COLO829 (cell line): ENCODE results near the gene ZNF544.
A peak's percentile ranks its signal among the peaks of the same experiment; 100 is the strongest.
"Not testable (repeated sequence)": the region's sequence is repeated elsewhere in the genome, so short reads cannot be mapped to it uniquely, and the experiment has no call there.

ENCODE experiments used
- DNase-seq: peaks from one replicate; pipeline ENCODE4 v3.0.0; 2012; ENCODE audit warnings: low spot score

The ZNF544 gene

DNA sequence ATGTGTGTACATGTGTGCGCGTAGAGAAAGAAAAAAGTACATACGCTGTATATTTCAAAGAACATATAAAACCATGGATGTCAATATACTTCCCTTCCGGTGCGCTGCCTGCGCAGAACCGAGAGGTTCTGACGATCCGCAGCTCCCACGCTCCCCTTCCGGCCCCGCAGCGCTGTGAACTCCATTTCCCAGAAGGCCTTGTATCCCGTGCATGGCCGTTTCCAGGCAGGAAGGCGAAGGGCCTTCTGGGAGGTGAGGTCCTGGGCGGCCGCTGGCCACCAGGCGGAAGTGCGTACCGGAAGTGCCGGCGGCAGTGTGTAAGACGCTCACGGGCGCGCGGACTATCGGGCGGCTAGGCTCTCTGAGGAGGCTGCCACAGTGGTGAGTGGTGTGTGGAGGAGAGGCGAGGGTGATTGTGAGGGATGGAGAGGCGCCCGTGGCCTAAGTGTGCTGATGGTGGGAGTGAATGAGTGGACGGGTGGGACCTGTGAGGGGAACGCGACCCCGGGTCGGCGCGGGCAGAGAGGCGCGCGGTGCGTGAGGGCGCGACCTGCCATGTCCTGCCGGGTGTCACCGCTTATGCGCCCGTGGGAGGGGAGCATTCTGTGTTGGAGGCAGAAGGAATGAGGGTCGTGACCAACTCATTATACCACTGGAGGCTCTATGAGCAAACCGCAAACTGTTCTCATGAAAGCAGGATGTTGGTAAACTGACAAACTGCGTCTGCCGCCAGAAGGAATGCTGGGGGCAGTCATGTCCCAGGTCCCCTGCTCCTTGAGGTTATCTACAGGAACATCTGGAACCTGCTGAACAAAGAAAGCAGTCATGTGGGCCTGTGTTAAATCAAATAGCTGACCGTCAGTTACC lies 76.6 kb downstream of the ZNF544 start, which contains the start of gene ERVK3-1:
TSS of gene ERVK3-1 (plus strand) at position 313 of the 867 bp plus-strand sequence. CDS start 6,792 bp downstream, outside the sequence.
- peak; percentile 98 for DNase-seq

DNA sequence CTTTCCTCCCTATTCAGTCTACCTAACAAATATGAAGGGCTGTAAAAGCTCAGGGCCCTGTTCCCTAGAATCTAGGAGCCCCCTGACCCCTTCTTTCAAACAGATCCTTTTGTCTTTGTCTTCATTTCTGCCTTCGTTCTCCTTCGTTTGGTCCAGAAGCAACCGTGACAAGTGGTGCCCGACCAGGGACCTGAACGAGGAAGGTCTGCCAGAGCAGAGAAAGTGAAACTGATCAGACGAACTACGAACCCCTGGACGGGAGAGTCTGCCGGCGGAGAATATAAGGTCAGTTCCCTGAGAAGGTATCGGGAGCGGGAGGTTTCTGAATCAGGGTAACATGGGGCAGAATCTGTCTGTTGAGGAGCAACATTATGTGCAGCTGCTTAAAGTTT lies 77.2 kb downstream of the ZNF544 start:
- no peak for DNase-seq

DNA sequence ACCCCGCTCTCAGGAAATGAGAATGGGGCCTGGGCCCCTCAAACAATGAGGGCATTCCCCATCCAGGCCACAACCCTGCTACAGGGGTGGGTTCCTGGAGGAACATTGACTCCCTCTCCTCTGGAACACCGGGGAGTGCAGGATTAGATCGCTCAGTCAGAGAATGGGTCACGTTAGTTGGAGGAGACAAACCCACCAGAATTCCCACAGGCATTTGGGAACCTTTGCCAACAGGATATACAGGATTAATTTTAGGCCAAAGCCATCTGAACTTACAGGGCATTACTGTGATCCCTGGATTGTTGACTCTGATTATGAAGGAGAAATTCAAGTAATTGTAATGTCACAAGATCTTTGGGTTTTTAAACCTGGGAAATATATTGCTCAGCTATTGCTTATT lies 79.0 kb downstream of the ZNF544 start:
- DNase-seq = no peak

DNA sequence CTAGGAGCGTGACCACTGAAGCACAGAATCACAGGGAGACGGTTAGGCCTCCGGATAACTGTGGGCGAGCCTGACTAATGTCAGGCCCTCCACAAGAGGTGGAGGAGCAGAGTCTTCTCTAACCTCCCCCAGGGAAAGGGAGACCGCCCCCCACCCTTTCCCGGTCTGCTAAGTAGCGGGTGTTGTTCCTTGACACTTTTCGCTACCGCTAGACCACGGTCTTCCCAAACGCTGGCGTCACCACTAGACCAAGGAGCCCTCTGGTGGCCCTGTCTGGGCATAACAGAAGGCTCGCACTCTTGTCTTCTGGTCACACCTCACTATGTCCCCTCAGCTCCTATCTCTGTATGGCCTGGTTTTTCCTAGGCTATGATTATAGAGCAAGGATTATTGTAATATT lies 82.0 kb downstream of the ZNF544 start:
- not testable (repeated sequence) for DNase-seq

DNA sequence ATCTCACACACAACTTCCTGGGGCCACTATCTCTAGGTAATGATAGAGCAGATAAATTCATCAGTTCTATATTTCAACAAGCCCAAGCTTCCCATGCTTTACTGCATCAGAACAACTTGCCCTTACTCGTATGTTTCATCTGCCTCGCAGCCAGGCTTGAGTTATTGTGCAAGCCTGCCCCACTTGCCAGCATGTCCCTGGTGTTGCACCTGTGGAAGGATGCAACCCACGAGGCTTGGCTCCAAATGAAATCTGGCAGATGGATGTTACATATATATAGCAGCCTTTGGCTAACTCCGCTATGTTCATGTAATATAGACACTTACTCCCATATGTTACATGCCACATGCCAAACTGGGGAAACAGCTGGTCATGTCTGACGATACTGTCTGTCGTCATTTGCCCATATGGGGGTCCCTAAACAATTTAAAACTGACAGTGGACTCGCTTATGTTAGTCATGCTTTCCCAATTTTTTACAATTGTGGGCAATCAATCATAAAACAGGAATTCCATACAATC lies 82.7 kb downstream of the ZNF544 start:
- no peak for DNase-seq
